HepG2 (cell line): Measurements from ENCODE around the gene GPR89A. TPM values are rescaled to one million over a fixed set of nuclear protein-coding genes. Genes with fewer than 3 reads are reported as not detected.
A peak's percentile ranks its signal among the peaks of the same experiment; 100 is the strongest.

Source experiments
- FOXM1 ChIP-seq: sonication (generic); formaldehyde crosslinking; IDR thresholded peaks from 2 replicates; pipeline ENCODE4 v1.5.0; 2020; ENCODE audit warnings: missing genetic modification reagents
- MEF2D ChIP-seq: sonication (generic); formaldehyde crosslinking; IDR thresholded peaks from 2 replicates; pipeline ENCODE4 v1.5.1; 2020; ENCODE audit warnings: mild to moderate bottlenecking, missing genetic modification reagents
- MTA1 ChIP-seq: sonication (generic); formaldehyde crosslinking; IDR thresholded peaks from 2 replicates; pipeline ENCODE4 v1.4.0; 2020; ENCODE audit warnings: missing genetic modification reagents, mild to moderate bottlenecking, borderline replicate concordance
- NCOA5 ChIP-seq: sonication (generic); formaldehyde crosslinking; IDR thresholded peaks from 2 replicates; pipeline ENCODE4 v1.4.0; 2020; ENCODE audit warnings: missing genetic modification reagents
- PPARG ChIP-seq: conservative IDR thresholded peaks from 2 replicates; pipeline ENCODE4 v1.6.1; 2016; ENCODE audit warnings: missing biosample characterization, missing genetic modification reagents
- RELA ChIP-seq: sonication (generic); formaldehyde crosslinking; IDR thresholded peaks from 2 replicates; pipeline ENCODE4 v1.4.0; 2020; ENCODE audit warnings: missing genetic modification reagents
- STAG1 ChIP-seq: sonication (generic); formaldehyde crosslinking; IDR thresholded peaks from 2 replicates; pipeline ENCODE4 v1.4.0; 2020; ENCODE audit warnings: missing genetic modification reagents
- TSC22D2 ChIP-seq: sonication (generic); formaldehyde crosslinking; IDR thresholded peaks from 2 replicates; pipeline ENCODE4 v1.5.1; 2020; ENCODE audit warnings: missing genetic modification reagents, mild to moderate bottlenecking, borderline replicate concordance
- YEATS4 ChIP-seq: sonication (generic); formaldehyde crosslinking; IDR thresholded peaks from 2 replicates; pipeline ENCODE4 v1.4.0; 2020; ENCODE audit warnings: missing genetic modification reagents, borderline replicate concordance
- ZHX2 ChIP-seq, 2 experiments: sonication (generic) in 1 of 2; formaldehyde crosslinking in 1 of 2; IDR thresholded peaks; 2 replicates each; pipeline versions ENCODE4 v1.6.1 to v1.9.0; 2014 to 2022; ENCODE audit warnings: antibody characterized with exemption in 1 of 2, borderline replicate concordance in 1 of 2, inconsistent platforms in 1 of 2, low read depth in 1 of 2, missing genetic modification reagents in 1 of 2
- ZNF335 ChIP-seq: sonication (generic); formaldehyde crosslinking; IDR thresholded peaks from 2 replicates; pipeline ENCODE4 v1.4.0; 2020; ENCODE audit warnings: missing genetic modification reagents
- ZNF660 ChIP-seq: sonication (generic); formaldehyde crosslinking; IDR thresholded peaks from 2 replicates; pipeline ENCODE4 v1.5.1; 2020; ENCODE audit warnings: mild to moderate bottlenecking, low read depth, missing genetic modification reagents, borderline replicate concordance
- ZNF720 ChIP-seq: sonication (generic); formaldehyde crosslinking; IDR thresholded peaks from 2 replicates; pipeline ENCODE4 v1.4.0; 2020; ENCODE audit warnings: missing genetic modification reagents
- polyA plus RNA-seq, 8 experiments: library from polyadenylated mRNA; depleted of rRNA in 3 of 8; stranded (reverse) in 7 of 8; unstranded in 1 of 8; fragments of >200 nt; fragmentation: Illumina TruSeq in 4 of 8; extraction: Trizol in 4 of 8; gene quantifications; 2 replicates each; pipeline versions ENCODE4 v1.2.1 to v1.2.3, GENCODE V29; 2011 to 2016; ENCODE audit warnings: low read depth in 4 of 8, missing spikeins in 1 of 8, mixed read lengths in 1 of 8; ENCODE audit not compliant: insufficient read depth in 1 of 8
- total RNA-seq, 5 experiments: library from RNA; depleted of rRNA; stranded (reverse); fragments of >200 nt; fragmentation: Illumina TruSeq; extraction: Trizol; gene quantifications; 2 replicates each; pipeline ENCODE4 v1.2.3, GENCODE V29; 2016; ENCODE audit warnings: low read depth in 1 of 5
- TF ChIP-seq, protein P1 (sequence below): sonication (generic); formaldehyde crosslinking; IDR thresholded peaks from 2 replicates; pipeline ENCODE4 v1.4.0; 2020; ENCODE audit warnings: missing genetic modification reagents
- TF ChIP-seq, protein P2 (sequence below): sonication (generic); formaldehyde crosslinking; IDR thresholded peaks from 2 replicates; pipeline ENCODE4 v1.8.0; 2022; ENCODE audit warnings: missing genetic modification reagents, mild to moderate bottlenecking, moderate library complexity, borderline replicate concordance
- TF ChIP-seq, protein P3 (sequence below): IDR thresholded peaks from 2 replicates; pipeline ENCODE4 v1.6.1; 2016; ENCODE audit warnings: low read depth, borderline replicate concordance

Gene GPR89A
- total and polyA plus RNA-seq, 2 of the 13 experiments (the other 11 are each of a cell fraction or from before 2014, with no cell fraction given), result 23.4 to 32.6 TPM

- TF ChIP-seq ZHX2 (IDR thresholded peaks at IDR 0.05; ENCODE audit: low read depth), result no peak
- no peak for TF ChIP-seq ZHX2 (CRISPR knock-in tag; IDR thresholded peaks at IDR 0.05; ENCODE audit: borderline replicate concordance)
- TF ChIP-seq, protein P1, sequence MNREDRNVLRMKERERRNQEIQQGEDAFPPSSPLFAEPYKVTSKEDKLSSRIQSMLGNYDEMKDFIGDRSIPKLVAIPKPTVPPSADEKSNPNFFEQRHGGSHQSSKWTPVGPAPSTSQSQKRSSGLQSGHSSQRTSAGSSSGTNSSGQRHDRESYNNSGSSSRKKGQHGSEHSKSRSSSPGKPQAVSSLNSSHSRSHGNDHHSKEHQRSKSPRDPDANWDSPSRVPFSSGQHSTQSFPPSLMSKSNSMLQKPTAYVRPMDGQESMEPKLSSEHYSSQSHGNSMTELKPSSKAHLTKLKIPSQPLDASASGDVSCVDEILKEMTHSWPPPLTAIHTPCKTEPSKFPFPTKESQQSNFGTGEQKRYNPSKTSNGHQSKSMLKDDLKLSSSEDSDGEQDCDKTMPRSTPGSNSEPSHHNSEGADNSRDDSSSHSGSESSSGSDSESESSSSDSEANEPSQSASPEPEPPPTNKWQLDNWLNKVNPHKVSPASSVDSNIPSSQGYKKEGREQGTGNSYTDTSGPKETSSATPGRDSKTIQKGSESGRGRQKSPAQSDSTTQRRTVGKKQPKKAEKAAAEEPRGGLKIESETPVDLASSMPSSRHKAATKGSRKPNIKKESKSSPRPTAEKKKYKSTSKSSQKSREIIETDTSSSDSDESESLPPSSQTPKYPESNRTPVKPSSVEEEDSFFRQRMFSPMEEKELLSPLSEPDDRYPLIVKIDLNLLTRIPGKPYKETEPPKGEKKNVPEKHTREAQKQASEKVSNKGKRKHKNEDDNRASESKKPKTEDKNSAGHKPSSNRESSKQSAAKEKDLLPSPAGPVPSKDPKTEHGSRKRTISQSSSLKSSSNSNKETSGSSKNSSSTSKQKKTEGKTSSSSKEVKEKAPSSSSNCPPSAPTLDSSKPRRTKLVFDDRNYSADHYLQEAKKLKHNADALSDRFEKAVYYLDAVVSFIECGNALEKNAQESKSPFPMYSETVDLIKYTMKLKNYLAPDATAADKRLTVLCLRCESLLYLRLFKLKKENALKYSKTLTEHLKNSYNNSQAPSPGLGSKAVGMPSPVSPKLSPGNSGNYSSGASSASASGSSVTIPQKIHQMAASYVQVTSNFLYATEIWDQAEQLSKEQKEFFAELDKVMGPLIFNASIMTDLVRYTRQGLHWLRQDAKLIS (CRISPR knock-in tag), result 0 out of 2 replicates have a peak, but pooled peaks have one; percentile 17
- no peak for TF ChIP-seq RELA
- no peak for TF ChIP-seq NCOA5
- TF ChIP-seq, protein P2, sequence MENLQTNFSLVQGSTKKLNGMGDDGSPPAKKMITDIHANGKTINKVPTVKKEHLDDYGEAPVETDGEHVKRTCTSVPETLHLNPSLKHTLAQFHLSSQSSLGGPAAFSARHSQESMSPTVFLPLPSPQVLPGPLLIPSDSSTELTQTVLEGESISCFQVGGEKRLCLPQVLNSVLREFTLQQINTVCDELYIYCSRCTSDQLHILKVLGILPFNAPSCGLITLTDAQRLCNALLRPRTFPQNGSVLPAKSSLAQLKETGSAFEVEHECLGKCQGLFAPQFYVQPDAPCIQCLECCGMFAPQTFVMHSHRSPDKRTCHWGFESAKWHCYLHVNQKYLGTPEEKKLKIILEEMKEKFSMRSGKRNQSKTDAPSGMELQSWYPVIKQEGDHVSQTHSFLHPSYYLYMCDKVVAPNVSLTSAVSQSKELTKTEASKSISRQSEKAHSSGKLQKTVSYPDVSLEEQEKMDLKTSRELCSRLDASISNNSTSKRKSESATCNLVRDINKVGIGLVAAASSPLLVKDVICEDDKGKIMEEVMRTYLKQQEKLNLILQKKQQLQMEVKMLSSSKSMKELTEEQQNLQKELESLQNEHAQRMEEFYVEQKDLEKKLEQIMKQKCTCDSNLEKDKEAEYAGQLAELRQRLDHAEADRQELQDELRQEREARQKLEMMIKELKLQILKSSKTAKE (CRISPR knock-in tag), result no peak
- no peak for TF ChIP-seq ZNF660 (CRISPR knock-in tag)
- TF ChIP-seq PPARG (CRISPR knock-in tag), result peak; percentile 99
- TF ChIP-seq ZNF335, result no peak
- TF ChIP-seq, protein P3, sequence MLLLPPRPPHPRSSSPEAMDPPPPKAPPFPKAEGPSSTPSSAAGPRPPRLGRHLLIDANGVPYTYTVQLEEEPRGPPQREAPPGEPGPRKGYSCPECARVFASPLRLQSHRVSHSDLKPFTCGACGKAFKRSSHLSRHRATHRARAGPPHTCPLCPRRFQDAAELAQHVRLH (CRISPR knock-in tag), result no peak; the same call in 1 of the 2 replicates
- no peak for TF ChIP-seq MEF2D (CRISPR knock-in tag)
- 0 out of 2 replicates have a peak, but pooled peaks have one; percentile 16 for TF ChIP-seq STAG1 (CRISPR knock-in tag)
- peak; percentile 67 for TF ChIP-seq YEATS4 (CRISPR knock-in tag)
- TF ChIP-seq TSC22D2 (CRISPR knock-in tag), result no peak
- TF ChIP-seq MTA1, result peak; percentile 57; the same call in 1 of the 2 replicates
- no peak for TF ChIP-seq FOXM1
- no peak for TF ChIP-seq ZNF720
Observed at GRCh38 chr1:145707183-145707867, 99.5 kb downstream of the GPR89A start, which contains the start of gene PDZK1 (continued).
